GM19193 (cell line): Measurements from ENCODE around the gene RABGAP1L.

Source experiments
- POLR2A ChIP-seq: IDR thresholded peaks from 4 replicates; pipeline ENCODE4 v1.6.1; 2011; ENCODE audit not compliant: insufficient read depth, insufficient read length; ENCODE audit errors: extremely low read depth

RABGAP1L gene

DNA sequence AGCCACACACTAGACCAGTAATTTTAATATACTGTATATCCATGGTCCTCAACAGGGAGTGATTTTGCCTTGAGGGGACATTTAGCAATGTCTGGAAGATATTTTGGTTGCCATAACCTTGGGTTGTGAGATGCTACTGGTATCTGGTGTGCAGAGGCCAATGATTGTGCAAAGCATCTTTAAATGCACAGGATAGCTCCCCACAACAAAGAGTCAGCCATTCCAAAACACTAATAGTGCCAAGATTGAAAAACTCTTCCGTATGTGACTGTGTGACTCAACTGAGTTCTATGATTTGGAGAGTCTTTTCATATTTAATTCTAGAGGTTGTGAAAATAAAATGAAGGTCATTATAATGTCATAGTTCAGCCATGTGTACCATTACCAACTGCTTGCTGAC, 699.0 kb downstream of the RABGAP1L start:
- TF ChIP-seq POLR2A = no peak

DNA sequence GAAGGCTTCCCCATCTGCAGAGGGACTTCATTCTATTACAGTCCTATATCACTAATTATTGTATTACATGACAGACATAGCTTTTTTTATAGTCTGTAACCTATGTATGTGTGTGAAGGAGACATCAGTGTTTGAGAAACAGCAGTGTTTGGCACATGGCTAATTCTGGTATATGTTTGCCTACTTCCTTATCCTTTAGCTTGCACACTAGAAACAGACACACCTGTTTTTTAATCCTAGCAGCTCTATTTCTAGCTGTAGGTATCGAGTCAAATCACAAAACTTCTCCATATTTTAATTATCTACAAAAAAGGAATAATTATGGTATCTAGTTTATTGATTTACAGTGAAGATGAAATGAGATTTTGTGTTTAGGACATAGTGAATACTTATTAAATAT, 711.0 kb downstream of the RABGAP1L start:
- no peak for TF ChIP-seq POLR2A

DNA sequence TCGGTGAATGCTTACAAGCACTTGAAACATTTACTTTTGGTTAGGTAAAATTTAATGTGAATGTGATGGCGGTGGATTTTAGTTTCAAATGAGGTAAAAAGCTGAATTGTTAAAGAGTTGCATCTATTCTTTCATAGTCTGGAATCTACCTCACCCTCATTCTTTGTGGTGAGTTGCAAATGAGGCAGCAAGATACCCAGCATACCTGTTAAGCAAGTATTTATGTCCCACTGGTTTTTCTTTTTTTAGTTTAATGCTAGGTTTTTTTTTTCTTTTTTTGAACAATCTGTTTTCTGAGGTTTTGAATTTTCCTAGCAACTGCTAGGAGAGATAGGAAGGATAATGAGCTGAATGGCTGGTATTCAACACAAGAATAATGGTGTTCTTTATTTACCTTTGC, 712.6 kb downstream of the RABGAP1L start:
- no peak for TF ChIP-seq POLR2A

DNA sequence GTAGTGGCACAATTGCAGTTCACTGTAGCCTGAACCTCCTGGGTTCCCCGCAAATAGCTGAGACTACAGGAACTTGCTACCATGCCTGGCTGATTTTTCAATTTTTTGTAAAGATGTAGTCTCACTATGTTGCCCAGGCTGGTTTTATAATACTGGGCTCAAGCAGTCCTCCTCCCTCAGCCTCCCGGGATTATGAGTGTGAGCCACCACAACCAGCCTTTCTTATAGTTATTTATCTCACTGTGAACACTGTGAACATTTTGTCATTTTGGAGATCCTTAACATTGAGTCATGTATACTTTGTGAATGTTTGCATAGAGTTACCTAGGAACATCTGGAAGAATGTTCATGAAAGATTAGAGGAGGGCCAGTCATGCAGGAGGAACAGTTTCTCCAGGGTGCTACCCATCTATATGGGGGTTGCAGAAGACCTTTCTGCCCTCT, 713.3 kb downstream of the RABGAP1L start:
- no peak for TF ChIP-seq POLR2A

DNA sequence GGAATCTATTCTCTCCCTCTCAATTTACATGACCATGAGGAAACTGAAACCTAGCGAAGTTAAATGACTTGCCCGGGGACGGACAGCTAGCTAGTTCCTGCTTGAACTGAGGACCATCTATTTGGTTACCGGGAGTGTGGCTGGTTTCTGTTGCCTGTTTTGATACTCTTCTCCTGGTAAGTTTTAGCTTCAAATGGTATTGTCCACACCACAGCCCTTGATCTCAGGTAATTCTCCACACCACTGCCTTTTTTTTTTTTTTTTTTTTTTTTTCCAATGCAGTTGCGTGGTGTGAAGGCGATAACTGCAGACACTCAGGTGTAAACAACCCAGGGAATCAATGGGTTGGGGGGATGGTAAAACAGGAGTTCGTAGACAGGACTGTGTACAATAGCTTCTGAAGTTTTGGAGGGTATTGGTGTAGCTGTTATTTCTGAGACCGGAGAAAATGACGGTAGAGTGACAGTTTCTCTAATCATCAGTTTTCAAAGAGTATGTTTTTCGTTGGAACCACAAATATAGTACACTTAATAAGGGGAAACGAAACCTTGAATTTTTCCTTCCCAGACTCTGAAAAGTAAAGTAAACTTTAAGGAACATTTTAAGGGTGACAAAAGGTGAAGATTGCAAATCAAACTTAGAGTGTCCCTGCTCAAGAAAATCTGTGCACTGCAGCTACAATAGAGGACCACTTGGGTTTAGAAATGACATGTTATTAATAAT, 715.2 kb downstream of the RABGAP1L start:
- TF ChIP-seq POLR2A = no peak

DNA sequence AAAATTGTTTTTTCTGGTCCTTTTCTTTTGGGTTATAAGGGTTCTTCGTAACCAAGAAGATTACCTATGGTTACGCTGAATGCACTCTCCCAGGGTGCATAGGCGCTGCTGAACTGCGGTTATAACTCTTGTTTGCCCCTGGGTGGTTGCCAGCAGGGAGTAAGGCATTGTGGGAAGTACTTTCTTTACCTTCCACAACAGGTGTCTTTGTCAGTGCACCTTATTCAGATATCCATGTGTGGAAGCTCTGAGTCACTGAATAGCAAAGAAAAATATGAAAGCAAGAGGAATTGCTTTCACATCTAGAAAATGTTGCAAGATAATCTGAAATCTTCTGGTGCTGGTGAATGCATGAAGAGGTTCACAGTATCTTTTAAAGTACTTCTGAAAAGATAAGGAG, 716.0 kb downstream of the RABGAP1L start:
- TF ChIP-seq POLR2A = no peak

DNA sequence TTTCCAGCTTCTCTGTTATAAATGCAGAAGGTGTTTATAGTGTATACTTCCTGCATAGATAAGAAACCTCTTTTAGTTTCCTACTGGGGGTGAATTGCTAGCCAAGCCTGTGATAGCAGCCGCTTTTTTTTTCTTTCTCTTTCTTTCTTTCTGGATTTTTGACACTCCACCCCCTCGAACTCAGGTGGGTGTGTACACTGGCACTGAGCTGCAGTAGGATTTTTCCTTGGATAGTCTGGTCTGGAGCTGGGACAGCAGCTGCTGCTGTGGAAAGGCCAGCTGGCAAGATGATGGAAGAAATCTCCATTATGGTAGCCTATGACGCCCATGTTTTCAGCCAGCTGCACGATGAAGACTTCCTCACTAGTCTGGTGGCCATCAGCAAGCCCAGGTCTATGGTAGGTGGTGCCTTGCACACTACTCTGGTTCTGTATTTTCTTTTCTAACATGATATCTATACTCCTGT, 717.9 kb downstream of the RABGAP1L start:
- no peak for TF ChIP-seq POLR2A

DNA sequence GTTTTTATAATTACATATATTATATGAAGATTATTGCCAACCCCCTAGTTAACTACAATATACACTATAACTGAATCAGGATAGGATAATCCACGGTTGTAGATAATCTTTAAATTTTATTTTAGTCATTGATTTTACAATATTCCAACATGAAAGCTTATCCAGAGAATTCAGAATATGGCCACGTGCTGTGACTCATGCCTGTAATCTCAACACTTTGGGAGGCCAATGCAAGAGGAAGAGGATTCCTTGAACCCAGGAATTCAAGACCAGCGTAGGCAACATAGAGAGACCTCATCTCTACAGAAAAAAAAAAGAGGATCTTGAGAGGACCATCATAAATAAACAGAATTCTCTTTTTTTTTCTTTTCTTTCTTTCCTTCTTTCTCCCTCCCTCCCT, 720.9 kb downstream of the RABGAP1L start:
- TF ChIP-seq POLR2A = no peak

DNA sequence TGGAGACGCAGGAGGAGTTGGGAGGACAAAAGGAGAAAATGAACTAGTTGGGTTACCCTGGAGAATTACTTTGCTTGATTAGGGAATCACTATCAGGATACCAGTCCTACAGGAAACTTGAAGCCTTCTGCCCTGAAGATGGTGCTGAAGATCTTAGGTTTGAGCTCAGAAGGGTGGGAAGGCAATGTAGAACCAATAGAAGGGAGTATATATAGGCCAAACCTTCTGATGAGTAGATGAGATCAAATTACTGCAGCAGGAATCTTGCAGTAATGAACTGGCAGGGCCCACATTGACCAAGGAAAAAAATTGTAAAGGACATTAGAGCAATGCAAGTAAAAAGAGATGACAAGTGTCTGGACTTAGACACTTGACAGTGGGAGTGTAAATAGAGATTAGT, 724.1 kb downstream of the RABGAP1L start:
- TF ChIP-seq POLR2A = no peak

DNA sequence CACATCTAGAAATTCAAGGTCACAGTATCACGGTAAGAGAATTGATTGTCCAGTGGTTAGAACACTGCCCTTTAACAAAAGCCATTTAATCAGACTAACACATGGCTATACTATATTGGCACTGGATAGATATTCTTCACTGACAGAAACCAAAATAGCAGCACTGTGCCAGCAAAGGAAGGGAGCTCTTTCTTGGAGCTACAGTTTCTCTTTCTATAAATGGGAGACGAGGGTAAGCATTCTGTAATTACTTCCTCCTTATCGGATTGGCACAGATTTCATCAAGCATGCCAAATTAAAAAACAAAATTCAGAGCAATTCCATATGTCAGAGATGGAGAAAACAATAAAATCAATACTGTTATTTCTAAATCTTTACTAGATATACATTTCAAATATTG, 724.7 kb downstream of the RABGAP1L start:
- no peak for TF ChIP-seq POLR2A

DNA sequence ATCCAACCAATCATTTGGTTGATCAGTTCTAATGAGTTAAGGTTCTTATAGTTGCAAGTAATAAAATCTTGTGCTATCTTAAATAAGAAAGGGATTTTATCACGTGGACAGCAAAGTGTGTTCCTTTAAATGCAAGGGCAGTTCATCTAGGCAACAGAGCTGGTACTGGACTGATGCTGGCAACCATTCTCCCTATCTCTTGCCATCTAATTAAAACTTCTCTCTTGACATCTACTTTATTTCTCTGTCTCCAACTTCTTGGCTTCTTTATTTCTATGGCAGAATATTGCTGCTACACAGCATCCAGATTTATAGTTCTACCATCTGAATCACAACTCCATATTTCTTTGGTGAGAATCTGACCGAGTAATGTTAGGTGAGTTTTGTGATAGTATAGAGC, 725.2 kb downstream of the RABGAP1L start:
- TF ChIP-seq POLR2A = no peak

DNA sequence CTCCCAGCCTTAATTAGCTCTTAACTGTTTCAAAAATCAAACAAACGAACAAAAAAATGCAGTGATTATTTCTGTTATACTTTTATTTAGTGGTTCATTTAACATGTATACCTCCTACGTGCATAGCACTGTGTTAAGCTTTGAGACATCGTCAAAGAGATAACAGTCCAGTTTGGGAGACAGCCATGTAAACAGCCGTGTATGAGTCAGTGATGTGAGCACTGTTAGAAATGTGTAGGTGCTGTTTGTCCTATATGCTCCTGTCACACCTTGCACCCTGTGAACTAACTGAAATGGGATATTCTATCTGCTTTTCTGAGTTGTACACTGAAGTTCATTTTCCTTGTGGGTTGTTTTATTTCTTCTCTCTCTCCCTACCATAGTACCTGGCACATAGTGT, 730.7 kb downstream of the RABGAP1L start:
- no peak for TF ChIP-seq POLR2A

DNA sequence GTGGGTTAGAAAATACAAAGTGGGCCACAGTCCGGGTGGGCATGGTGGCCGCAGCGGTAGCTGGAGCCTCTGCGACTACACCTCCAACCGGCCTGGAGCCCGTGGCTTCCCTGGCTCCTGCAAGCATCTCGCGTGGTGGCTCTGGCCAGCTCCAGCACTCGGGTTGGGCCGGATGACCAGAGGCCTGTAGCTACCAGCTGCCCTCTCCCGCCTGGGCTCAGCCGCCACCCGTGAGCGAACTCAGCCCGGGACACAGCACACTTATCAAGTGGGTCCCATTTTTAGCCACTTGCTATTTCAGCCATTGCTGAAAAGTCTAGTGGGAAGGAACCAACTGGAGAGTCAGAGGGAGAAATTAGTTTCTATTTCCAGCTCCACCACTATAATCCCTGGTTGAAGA, 732.7 kb downstream of the RABGAP1L start:
- no peak for TF ChIP-seq POLR2A

DNA sequence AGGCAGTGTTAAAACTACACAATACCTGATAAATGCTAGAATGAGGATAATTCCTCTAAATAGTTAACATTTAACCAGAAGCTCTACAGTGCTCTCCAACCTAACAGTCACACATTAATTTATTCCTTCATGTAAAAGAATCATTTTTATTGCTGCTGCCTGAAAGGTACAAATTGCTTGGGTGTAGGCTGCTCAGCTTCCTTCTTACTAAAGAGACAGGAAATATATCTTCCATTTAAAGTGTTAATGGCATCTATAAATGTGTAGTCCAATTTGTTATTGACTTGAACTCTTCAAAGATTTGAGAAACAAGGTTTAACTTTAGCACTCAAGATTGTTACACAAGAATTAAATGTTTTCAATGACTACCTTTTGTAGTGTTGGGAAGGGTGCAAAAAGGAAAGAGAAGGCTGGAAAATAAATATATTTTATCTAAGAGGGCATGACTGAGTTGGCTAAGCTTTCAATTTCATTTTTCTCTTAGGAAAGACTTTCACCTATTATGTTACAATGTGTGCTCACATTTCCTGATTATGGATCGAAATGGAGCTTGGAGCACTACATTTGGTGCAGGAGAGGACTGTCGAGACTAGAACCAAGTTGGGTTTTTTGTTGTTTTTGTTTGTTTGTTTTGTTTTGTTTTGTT, 734.9 kb downstream of the RABGAP1L start:
- no peak for TF ChIP-seq POLR2A

DNA sequence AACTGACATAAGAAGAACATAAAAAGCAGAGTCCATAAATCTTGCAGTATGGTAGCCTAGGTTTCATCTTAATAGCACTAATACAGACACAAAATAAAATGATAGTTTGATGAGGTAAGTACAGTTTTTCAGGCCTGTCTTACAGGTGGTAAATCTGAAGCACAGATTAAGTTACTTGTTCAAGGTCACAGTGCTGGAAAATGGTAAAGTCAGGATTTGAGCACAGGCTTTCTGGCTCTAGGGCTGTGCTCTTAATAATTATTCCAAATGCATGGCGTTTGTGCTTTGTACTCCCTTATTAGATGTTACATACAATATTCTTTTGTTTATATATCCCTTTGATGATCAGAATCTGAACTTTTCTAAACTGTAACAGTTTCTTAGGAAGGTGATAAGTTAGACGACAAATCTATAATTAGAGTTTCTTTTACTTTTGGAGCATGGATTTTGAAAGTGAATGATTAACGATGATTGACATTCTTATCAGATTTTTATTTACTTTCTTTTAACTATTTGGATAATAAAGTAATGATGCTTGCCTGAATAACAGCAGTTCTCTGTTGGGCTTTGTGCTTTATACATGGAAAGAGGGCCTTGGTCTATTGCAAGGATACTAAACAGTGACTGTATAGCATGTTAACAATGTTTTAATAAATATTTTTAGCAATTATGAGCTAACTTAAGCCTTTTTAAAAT, 738.9 kb downstream of the RABGAP1L start:
- TF ChIP-seq POLR2A = no peak

DNA sequence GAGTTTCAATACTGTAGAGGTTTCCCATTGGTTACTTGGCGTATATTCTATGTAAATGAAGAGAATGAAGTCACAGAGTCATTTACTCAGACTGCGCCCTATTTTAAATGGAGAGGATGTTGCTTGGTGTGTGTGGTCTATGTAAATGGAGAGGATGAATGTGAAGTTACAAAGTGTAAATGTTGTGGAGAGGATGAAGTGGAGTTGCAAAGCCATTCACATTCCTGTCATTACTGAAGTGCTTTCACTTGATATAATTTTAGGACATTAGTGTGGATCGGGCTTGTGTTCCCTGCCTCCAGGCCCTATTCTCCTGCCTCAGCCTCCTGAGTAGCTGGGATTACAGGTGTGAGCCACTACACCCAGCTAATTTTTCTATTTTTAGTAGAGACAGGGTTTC, 741.0 kb downstream of the RABGAP1L start:
- TF ChIP-seq POLR2A = no peak
